ENCODE data around the gene SORCS1. TPM values are rescaled to one million over a fixed set of nuclear protein-coding genes. Genes with fewer than 3 reads are reported as not detected.

SORCS1 gene
- total and polyA plus RNA-seq, 12 donors, result 0.30 to 5.5 (median 1.3) TPM

- H3K27me3 ChIP-seq, result no peaks in the 10 kb centered on the region
- no peak for DNase-seq
- no peak overlapping the region for H3K27ac ChIP-seq
- no peak for ATAC-seq
- H3K4me1 ChIP-seq, result no peaks in the 10 kb centered on the region
- intact Hi-C loops (cut with DNase I), result no loop called here
- 76% methylated on average over 6 of the region's 6 CpGs for WGBS, 2 donors
- H3K9me3 ChIP-seq, result peaks cover 0 to 33% (median 0%) of the 10 kb centered on the region in 11 donors
- no peak for TF ChIP-seq CTCF (IDR thresholded peaks at IDR 0.05)
- no peak overlapping the region for H3K4me3 ChIP-seq
- H3K36me3 ChIP-seq, result no peaks in the 10 kb centered on the region
Observed at GRCh38 chr10:106857213-106857612, 307.3 kb downstream of the SORCS1 start.

- Histone ChIP-seq H3K9me3 (no peaks in the 10 kb centered on the region), H3K4me3 (no peak overlapping the region), H3K27me3 (no peaks in the 10 kb centered on the region), H3K27ac (no peak overlapping the region), H3K4me1 (peaks cover 0 to 24% (median 0%) of the 10 kb centered on the region in 9 donors), H3K36me3 (no peaks in the 10 kb centered on the region)
- intact Hi-C loops (cut with DNase I), result no loop called here
- TF ChIP-seq CTCF (IDR thresholded peaks at IDR 0.05), result no peak
- 43 to 48% methylated on average over 2 of the region's 2 CpGs for WGBS, 2 donors
- peak in 3 of 8 donors; percentile 29 to 46 (median 38) for ATAC-seq
- DNase-seq, result no peak
Observed at GRCh38 chr10:106836933-106837663, 327.4 kb downstream of the SORCS1 start.

GRCh38 chr10:106832846-106833245, 331.7 kb downstream of the SORCS1 start:
- no peak for ATAC-seq
- DNase-seq, result no peak
- Histone ChIP-seq H3K27me3 (no peaks in the 10 kb centered on the region), H3K4me3 (no peak overlapping the region), H3K36me3 (no peaks in the 10 kb centered on the region), H3K27ac (no peak overlapping the region), H3K4me1 (peaks cover 0 to 23% (median 0%) of the 10 kb centered on the region in 9 donors), H3K9me3 (no peaks in the 10 kb centered on the region)
- intact Hi-C loops (cut with DNase I), result no loop called here
- WGBS, 2 donors, result 84 to 89% methylated on average over 1 of the region's 1 CpG
- TF ChIP-seq CTCF (IDR thresholded peaks at IDR 0.05), result no peak

GRCh38 chr10:106830471-106830870, 334.0 kb downstream of the SORCS1 start:
- no peak for ATAC-seq
- 84 to 85% methylated on average over 8 of the region's 8 CpGs for WGBS, 2 donors

More at GRCh38 chr10:106830471-106830870, 334.0 kb downstream of the SORCS1 start:
- no peaks in the 10 kb centered on the region for H3K36me3 ChIP-seq
- no peak for TF ChIP-seq CTCF (IDR thresholded peaks at IDR 0.05)
- no peak overlapping the region for H3K27ac ChIP-seq
- no peak for DNase-seq
- H3K4me3 ChIP-seq, result no peak overlapping the region
- intact Hi-C loops (cut with DNase I), result no loop called here
- H3K4me1 ChIP-seq, result peaks cover 0 to 8% (median 0%) of the 10 kb centered on the region in 9 donors
- no peaks in the 10 kb centered on the region for H3K27me3 ChIP-seq
- no peaks in the 10 kb centered on the region for H3K9me3 ChIP-seq
